SJSA1 (cell line): ENCODE measurements around the gene PRKN. TPM values are rescaled to one million over a fixed set of nuclear protein-coding genes. Genes with fewer than 3 reads are reported as not detected.
"Not testable (repeated sequence)": the region's sequence is repeated elsewhere in the genome, so short reads cannot be mapped to it uniquely, and the experiment has no call there.

Experiments
- DNase-seq, 2 experiments: peaks; one replicate each; pipeline ENCODE4 v3.0.0-alpha.2; 2015 to 2020; ENCODE audit warnings: low spot score in 2 of 2, low read depth in 1 of 2
- H3K27ac ChIP-seq: fragments of 250-450 bp; sonication (Bioruptor Pico); 2 replicates; pipeline ENCODE4 v1.5.1; 2020; ENCODE audit warnings: mild to moderate bottlenecking, moderate library complexity
- H3K27me3 ChIP-seq: fragments of 250-450 bp; sonication (Bioruptor Pico); replicated peaks from 2 replicates; pipeline ENCODE4 v1.5.1; 2020; ENCODE audit warnings: mild to moderate bottlenecking, moderate library complexity
- H3K36me3 ChIP-seq: fragments of 250-450 bp; sonication (Bioruptor Pico); 2 replicates; pipeline ENCODE4 v1.5.1; 2020; ENCODE audit warnings: mild to moderate bottlenecking
- H3K4me1 ChIP-seq: fragments of 250-450 bp; sonication (Bioruptor Pico); replicated peaks from 2 replicates; pipeline ENCODE4 v1.6.1; 2021; ENCODE audit warnings: mild to moderate bottlenecking
- H3K4me3 ChIP-seq: fragments of 250-450 bp; sonication (Bioruptor Pico); 2 replicates; pipeline ENCODE4 v1.5.1; 2020; ENCODE audit warnings: mild to moderate bottlenecking
- H3K9me3 ChIP-seq: fragments of 250-450 bp; sonication (Bioruptor Pico); replicated peaks from 2 replicates; pipeline ENCODE4 v1.5.1; 2020; ENCODE audit warnings: mild to moderate bottlenecking
- total RNA-seq: library from RNA; depleted of rRNA; stranded (reverse); fragments of >200 nt; shearing (Covaris generic); gene quantifications from 2 replicates; pipeline ENCODE4 v1.2.3, GENCODE V29; 2014

Gene PRKN
- total RNA-seq, 1 experiment from 2014 or later: not detected

DNA sequence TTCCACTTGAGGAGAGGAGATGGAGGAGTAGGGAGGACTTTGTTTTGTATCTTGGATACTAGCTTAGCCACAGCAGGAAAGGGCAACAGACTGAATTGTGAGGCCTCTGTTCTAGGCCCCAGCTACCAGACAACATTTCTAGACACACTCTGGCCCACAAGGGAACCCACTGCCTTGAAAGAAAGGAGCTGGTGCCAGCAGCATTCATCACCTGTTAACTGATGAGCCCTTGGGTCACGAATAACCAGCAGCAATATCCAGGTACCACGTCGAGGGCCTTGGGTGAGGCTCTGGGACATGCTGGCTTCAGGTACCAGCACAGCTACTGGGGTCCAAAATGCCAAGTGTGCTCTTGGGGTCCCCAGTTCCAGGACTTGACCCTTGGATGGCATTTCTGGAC, 165.5 kb downstream of the PRKN start:
- Histone ChIP-seq H3K27me3 (no peaks in the 10 kb centered on the region), H3K27ac (no peak overlapping the region), H3K36me3 (no peaks in the 10 kb centered on the region), H3K9me3 (peaks cover 4% of the 10 kb centered on the region; the same call in 1 of the 2 replicates), H3K4me1 (no peaks in the 10 kb centered on the region), H3K4me3 (no peak overlapping the region)
- no peak for DNase-seq

GRCh38 chr6:162560891-162561290, 166.7 kb downstream of the PRKN start:
- H3K4me3 ChIP-seq: no peak overlapping the region
- no peaks in the 10 kb centered on the region for H3K27me3 ChIP-seq
- H3K4me1 ChIP-seq: no peaks in the 10 kb centered on the region
- H3K36me3 ChIP-seq: no peaks in the 10 kb centered on the region
- H3K27ac ChIP-seq: no peak overlapping the region
- no peak for DNase-seq
- peaks cover 4% of the 10 kb centered on the region; the same call in 1 of the 2 replicates for H3K9me3 ChIP-seq

- DNase-seq: no peak
Measured at GRCh38 chr6:162554531-162554930, 173.0 kb downstream of the PRKN start.

GRCh38 chr6:162546905-162547304, 180.7 kb downstream of the PRKN start:
- H3K9me3 ChIP-seq: 0 out of 2 replicates have a peak, but pooled peaks cover 7% of the 10 kb centered on the region
- no peaks in the 10 kb centered on the region for H3K27me3 ChIP-seq
- no peaks in the 10 kb centered on the region for H3K36me3 ChIP-seq
- no peak overlapping the region for H3K27ac ChIP-seq
- no peaks in the 10 kb centered on the region for H3K4me1 ChIP-seq
- no peak for DNase-seq
- no peak overlapping the region for H3K4me3 ChIP-seq

More at GRCh38 chr6:162554531-162554930, 173.0 kb downstream of the PRKN start:
- H3K27me3 ChIP-seq: no peaks in the 10 kb centered on the region
- no peak overlapping the region for H3K27ac ChIP-seq
- no peak overlapping the region for H3K4me3 ChIP-seq
- H3K9me3 ChIP-seq: 0 out of 2 replicates have a peak, but pooled peaks cover 5% of the 10 kb centered on the region
- no peaks in the 10 kb centered on the region for H3K36me3 ChIP-seq
- no peaks in the 10 kb centered on the region for H3K4me1 ChIP-seq

DNA sequence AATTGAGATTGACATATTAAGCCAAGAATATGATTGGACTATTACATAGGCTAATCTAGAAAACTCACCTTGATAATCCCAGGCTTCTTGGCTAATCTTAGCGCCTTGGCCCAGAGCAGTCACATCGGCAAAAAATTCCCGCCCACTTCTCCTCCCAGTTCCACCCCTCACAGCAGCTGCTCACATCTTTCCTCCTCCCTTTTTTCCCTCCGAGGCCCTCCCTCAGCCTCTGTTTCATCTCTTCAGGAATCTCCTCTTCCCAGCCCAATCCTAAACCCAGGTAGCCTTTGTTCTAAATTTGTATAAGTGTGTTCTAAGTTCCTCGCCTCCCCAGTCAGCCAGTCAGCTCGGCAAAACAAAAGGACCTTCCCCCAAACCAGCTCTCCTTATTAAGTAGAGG, 184.3 kb downstream of the PRKN start:
- Histone ChIP-seq H3K27me3 (no peaks in the 10 kb centered on the region), H3K4me3 (no peak overlapping the region), H3K36me3 (no peaks in the 10 kb centered on the region), H3K9me3 (no peaks in the 10 kb centered on the region; the same call in 1 of the 2 replicates), H3K27ac (no peak overlapping the region), H3K4me1 (no peaks in the 10 kb centered on the region)
- no peak for DNase-seq

GRCh38 chr6:162541019-162541601, 186.5 kb downstream of the PRKN start:
- DNase-seq: no peak
- Histone ChIP-seq H3K27me3 (no peaks in the 10 kb centered on the region), H3K9me3 (no peaks in the 10 kb centered on the region; the same call in 1 of the 2 replicates), H3K4me3 (no peak overlapping the region), H3K27ac (no peak overlapping the region), H3K4me1 (no peaks in the 10 kb centered on the region), H3K36me3 (no peaks in the 10 kb centered on the region)

DNA sequence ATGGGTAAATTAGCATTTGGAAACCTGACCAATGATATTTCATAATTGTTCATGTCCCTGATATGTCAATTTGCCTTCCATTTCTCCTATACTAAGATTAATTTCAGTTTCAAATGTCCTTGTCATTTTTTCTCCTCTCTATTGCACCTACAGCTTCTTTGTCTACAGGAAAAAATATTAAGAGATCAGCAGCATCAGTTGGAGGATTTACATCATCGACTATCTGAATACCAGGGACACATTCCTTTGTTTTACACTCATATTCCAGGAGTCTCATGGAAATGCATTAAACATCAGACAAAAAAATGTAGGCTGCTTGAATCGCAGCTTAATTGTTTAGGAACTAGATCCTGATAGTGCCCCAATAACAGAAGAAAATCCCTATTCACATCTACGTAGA, 188.2 kb downstream of the PRKN start:
- no peaks in the 10 kb centered on the region for H3K27me3 ChIP-seq
- H3K9me3 ChIP-seq: no peaks in the 10 kb centered on the region; the same call in 1 of the 2 replicates
- no peak for DNase-seq
- H3K4me3 ChIP-seq: no peak overlapping the region
- H3K27ac ChIP-seq: no peak overlapping the region
- no peaks in the 10 kb centered on the region for H3K4me1 ChIP-seq
- no peaks in the 10 kb centered on the region for H3K36me3 ChIP-seq

DNA sequence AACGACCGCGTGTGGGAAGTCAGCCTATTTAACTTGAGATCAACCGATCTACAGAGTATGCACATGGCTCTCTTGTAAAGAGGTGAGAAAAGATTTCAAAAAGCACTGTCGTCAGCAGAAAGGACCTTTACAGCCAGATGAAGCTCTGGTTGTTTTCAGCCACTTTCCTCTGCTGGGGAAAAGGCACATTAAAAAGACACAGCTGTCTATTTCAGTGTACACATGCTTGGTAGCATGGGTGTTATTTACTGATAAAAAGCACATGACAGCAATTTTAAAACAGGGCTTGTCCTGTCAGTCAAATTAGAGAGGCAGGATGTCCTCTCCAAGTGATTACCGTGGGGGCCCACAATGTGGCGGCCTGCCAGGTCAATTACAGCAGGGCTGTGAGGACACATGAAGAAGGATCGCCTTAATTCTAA, 188.9 kb downstream of the PRKN start:
- Histone ChIP-seq H3K9me3 (no peaks in the 10 kb centered on the region; the same call in 1 of the 2 replicates), H3K27ac (no peak overlapping the region), H3K27me3 (no peaks in the 10 kb centered on the region), H3K36me3 (no peaks in the 10 kb centered on the region), H3K4me1 (no peaks in the 10 kb centered on the region), H3K4me3 (no peak overlapping the region)
- DNase-seq: no peak

GRCh38 chr6:162533009-162533400, 194.6 kb downstream of the PRKN start:
- DNase-seq: no peak
- Histone ChIP-seq H3K36me3 (no peaks in the 10 kb centered on the region), H3K4me3 (no peak overlapping the region), H3K4me1 (no peaks in the 10 kb centered on the region), H3K27ac (no peak overlapping the region), H3K27me3 (no peaks in the 10 kb centered on the region), H3K9me3 (no peaks in the 10 kb centered on the region)

GRCh38 chr6:162532283-162533008, 195.1 kb downstream of the PRKN start:
- H3K27ac ChIP-seq: no peak overlapping the region
- H3K4me1 ChIP-seq: no peaks in the 10 kb centered on the region
- H3K4me3 ChIP-seq: no peak overlapping the region
- 0 out of 2 replicates have a peak, but pooled peaks cover 2% of the 10 kb centered on the region for H3K9me3 ChIP-seq
- no peaks in the 10 kb centered on the region for H3K36me3 ChIP-seq
- no peaks in the 10 kb centered on the region for H3K27me3 ChIP-seq
- no peak for DNase-seq

- not testable (repeated sequence) for DNase-seq, H3K9me3 ChIP-seq, H3K36me3 ChIP-seq, H3K4me1 ChIP-seq, H3K27me3 ChIP-seq, H3K4me3 ChIP-seq, H3K27ac ChIP-seq
Measured at GRCh38 chr6:162531391-162531790, 196.2 kb downstream of the PRKN start.

GRCh38 chr6:162528538-162528937, 199.0 kb downstream of the PRKN start:
- Histone ChIP-seq H3K4me3 (no peak overlapping the region), H3K27me3 (no peaks in the 10 kb centered on the region), H3K27ac (no peak overlapping the region), H3K36me3 (no peaks in the 10 kb centered on the region), H3K4me1 (no peaks in the 10 kb centered on the region), H3K9me3 (0 out of 2 replicates have a peak, but pooled peaks cover 3% of the 10 kb centered on the region)
- no peak for DNase-seq

GRCh38 chr6:162526960-162527359, 200.6 kb downstream of the PRKN start:
- H3K9me3 ChIP-seq: 0 out of 2 replicates have a peak, but pooled peaks cover 3% of the 10 kb centered on the region
- no peak overlapping the region for H3K27ac ChIP-seq

GRCh38 chr6:162525181-162525580, 202.4 kb downstream of the PRKN start:
- no peak for DNase-seq
- H3K27ac ChIP-seq: no peak overlapping the region
- H3K27me3 ChIP-seq: no peaks in the 10 kb centered on the region
- H3K36me3 ChIP-seq: no peaks in the 10 kb centered on the region
- H3K9me3 ChIP-seq: 0 out of 2 replicates have a peak, but pooled peaks cover 3% of the 10 kb centered on the region
- H3K4me3 ChIP-seq: no peak overlapping the region
- no peaks in the 10 kb centered on the region for H3K4me1 ChIP-seq

More at GRCh38 chr6:162526960-162527359, 200.6 kb downstream of the PRKN start:
- no peak for DNase-seq
- Histone ChIP-seq H3K4me3 (no peak overlapping the region), H3K27me3 (no peaks in the 10 kb centered on the region), H3K4me1 (no peaks in the 10 kb centered on the region), H3K36me3 (no peaks in the 10 kb centered on the region)
